ENCODE measurements around the gene AGBL3. TPM values are rescaled to one million over a fixed set of nuclear protein-coding genes. Genes with fewer than 3 reads are reported as not detected.
A peak's percentile ranks its signal among the peaks of the same experiment; 100 is the strongest.

Gene AGBL3
- total RNA-seq, 4 donors from 2014 or later = 0.35 to 3.6 (median 0.55) TPM

GRCh38 chr7:134957005-134957404 lies 29.3 kb upstream of the AGBL3 start:
- DNase-seq = no peak
- Histone ChIP-seq H3K4me1 (no peaks in the 10 kb centered on the region), H3K27me3 (no peaks in the 10 kb centered on the region), H3K4me3 (no peak overlapping the region), H3K9me3 (no peaks in the 10 kb centered on the region), H3K27ac (no peak overlapping the region), H3K36me3 (peaks cover 0 to 94% (median 18%) of the 10 kb centered on the region in 3 donors)
- no peak for TF ChIP-seq POLR2A (IDR thresholded peaks at IDR 0.05)
- TF ChIP-seq, protein P1, sequence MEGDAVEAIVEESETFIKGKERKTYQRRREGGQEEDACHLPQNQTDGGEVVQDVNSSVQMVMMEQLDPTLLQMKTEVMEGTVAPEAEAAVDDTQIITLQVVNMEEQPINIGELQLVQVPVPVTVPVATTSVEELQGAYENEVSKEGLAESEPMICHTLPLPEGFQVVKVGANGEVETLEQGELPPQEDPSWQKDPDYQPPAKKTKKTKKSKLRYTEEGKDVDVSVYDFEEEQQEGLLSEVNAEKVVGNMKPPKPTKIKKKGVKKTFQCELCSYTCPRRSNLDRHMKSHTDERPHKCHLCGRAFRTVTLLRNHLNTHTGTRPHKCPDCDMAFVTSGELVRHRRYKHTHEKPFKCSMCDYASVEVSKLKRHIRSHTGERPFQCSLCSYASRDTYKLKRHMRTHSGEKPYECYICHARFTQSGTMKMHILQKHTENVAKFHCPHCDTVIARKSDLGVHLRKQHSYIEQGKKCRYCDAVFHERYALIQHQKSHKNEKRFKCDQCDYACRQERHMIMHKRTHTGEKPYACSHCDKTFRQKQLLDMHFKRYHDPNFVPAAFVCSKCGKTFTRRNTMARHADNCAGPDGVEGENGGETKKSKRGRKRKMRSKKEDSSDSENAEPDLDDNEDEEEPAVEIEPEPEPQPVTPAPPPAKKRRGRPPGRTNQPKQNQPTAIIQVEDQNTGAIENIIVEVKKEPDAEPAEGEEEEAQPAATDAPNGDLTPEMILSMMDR (IDR thresholded peaks at IDR 0.05) = no peak
- WGBS, 2 donors = 91 to 95% methylated on average over 3 of the region's 3 CpGs
- intact Hi-C loops (cut with DNase I) = loop anchor here (10.0 kb wide), 1 partner anchor 262 kb away; no protein-coding TSS in a partner anchor

DNA sequence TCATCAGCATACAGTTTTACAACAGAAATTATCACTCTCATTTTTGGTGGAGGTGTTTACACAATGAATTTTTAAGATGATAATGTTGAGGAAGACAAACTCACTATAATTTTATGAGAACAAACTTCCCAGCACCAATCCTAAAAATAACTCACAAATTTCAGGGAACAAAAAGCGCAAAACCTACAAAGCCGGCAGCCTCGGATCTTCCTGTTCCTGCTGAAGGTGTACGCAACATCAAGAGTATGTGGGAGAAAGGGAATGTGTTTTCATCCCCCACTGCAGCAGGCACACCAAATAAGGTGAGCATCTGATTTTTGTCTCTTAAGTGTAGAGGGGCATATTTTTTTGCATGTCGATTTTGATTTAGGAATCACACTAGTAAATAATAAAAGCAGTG lies 26.5 kb upstream of the AGBL3 start:
- no peaks in the 10 kb centered on the region for H3K27me3 ChIP-seq
- peaks cover 4 to 98% (median 16%) of the 10 kb centered on the region in 3 donors for H3K36me3 ChIP-seq
- H3K27ac ChIP-seq = no peak overlapping the region
- intact Hi-C loops (cut with DNase I) = loop anchor here (10.0 kb wide), 1 partner anchor 265 kb away; no protein-coding TSS in a partner anchor
- DNase-seq = no peak
- 90 to 93% methylated on average over 5 of the region's 5 CpGs for WGBS, 2 donors
- H3K4me1 ChIP-seq = peaks cover 0 to 9% (median 0%) of the 10 kb centered on the region in 3 donors
- no peaks in the 10 kb centered on the region for H3K9me3 ChIP-seq
- H3K4me3 ChIP-seq = no peak overlapping the region
- no peak for TF ChIP-seq POLR2A (IDR thresholded peaks at IDR 0.05)
- TF ChIP-seq, protein P1 (IDR thresholded peaks at IDR 0.05) = no peak

DNA sequence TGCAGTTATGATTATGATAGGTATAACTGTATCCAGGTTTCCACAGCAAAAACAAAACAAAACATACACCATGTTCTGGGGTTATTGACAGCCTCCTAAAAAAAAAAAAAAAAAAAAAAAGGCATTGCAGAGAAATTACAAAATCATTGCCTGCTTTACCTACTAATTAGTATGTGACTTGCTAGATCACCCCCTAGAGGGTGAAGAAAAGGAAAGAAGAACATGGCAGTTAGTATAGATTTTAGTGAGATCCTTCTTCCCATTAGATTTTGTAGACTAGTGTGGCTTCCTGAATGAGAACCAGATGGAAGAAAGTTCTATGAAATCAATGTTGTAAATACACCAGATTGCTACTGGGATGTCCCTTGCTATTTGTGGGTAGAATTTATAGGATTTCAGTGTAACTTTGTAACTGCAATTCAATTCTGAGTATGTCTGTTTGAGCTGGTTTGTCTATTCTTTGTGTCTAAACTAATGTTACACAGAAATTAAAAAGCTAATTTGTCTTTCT lies 24.0 kb upstream of the AGBL3 start:
- Histone ChIP-seq H3K27ac (peak overlapping the region in 1 of 4 donors; percentile 13), H3K27me3 (no peaks in the 10 kb centered on the region), H3K36me3 (peaks cover 4 to 96% (median 15%) of the 10 kb centered on the region in 3 donors), H3K4me1 (peaks cover 0 to 9% (median 0%) of the 10 kb centered on the region in 3 donors), H3K4me3 (no peak overlapping the region), H3K9me3 (no peaks in the 10 kb centered on the region)
- TF ChIP-seq POLR2A (IDR thresholded peaks at IDR 0.05) = no peak
- TF ChIP-seq, protein P1 (IDR thresholded peaks at IDR 0.05) = no peak
- intact Hi-C loops (cut with DNase I) = no loop called here
- DNase-seq = no peak

DNA sequence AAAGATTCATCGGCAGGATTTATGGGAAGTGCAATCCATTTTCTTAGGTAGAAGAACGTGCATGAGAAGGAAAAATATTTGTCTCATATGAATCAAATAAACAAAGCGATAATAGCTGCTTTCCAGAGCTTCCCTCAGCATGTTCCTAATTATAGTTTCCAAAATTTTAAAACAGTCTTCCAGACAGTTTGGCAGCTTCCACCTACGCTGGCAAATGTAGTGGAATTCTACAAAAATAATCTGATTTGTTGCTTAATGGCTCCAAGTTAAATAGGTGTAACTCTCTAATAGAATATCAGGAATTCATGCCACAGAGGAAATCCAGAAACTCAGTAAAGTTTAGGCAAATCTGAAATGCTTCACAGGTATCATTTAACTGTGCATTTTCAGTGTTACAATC lies 23.3 kb upstream of the AGBL3 start:
- intact Hi-C loops (cut with DNase I) = no loop called here
- H3K36me3 ChIP-seq = peaks cover 4 to 96% (median 15%) of the 10 kb centered on the region in 3 donors

DNA sequence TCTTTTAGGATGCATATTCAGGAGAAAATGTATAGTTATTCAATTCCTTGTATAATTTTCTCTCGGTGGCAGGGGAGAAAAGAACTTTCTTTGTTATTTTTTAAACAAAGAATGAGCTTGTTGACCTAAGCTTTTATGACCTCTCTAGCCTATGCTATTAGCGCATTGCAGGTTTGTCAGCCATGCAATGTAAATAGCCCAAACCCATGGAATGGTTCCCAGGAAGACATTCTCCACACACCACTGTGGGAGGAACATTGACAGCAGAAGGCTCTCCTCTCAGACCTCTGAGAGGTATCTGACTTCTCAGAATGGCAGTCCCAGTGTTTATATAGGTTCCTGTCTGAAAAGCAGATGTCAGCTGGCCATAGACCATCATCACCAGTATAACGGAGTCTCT lies 19.6 kb upstream of the AGBL3 start:
- Histone ChIP-seq H3K4me3 (no peak overlapping the region), H3K36me3 (peaks cover 4 to 61% (median 4%) of the 10 kb centered on the region in 3 donors), H3K4me1 (peaks cover 0 to 9% (median 0%) of the 10 kb centered on the region in 3 donors), H3K9me3 (no peaks in the 10 kb centered on the region), H3K27ac (no peak overlapping the region), H3K27me3 (no peaks in the 10 kb centered on the region)
- no peak for TF ChIP-seq POLR2A (IDR thresholded peaks at IDR 0.05)
- TF ChIP-seq, protein P1 (IDR thresholded peaks at IDR 0.05) = no peak
- intact Hi-C loops (cut with DNase I) = no loop called here
- DNase-seq = no peak
- 68 to 73% methylated on average over 3 of the region's 3 CpGs for WGBS, 2 donors

More for the DNA sequence above, 23.3 kb upstream of the AGBL3 start:
- Histone ChIP-seq H3K27ac (no peak overlapping the region), H3K4me1 (peaks cover 0 to 9% (median 0%) of the 10 kb centered on the region in 3 donors), H3K9me3 (no peaks in the 10 kb centered on the region), H3K27me3 (no peaks in the 10 kb centered on the region), H3K4me3 (no peak overlapping the region)
- no peak for TF ChIP-seq POLR2A (IDR thresholded peaks at IDR 0.05)
- TF ChIP-seq, protein P1 (IDR thresholded peaks at IDR 0.05) = no peak
- 64 to 78% methylated on average over 4 of the region's 4 CpGs for WGBS, 2 donors
- no peak for DNase-seq
